Measurements from ENCODE around the gene PPARG.

DNA sequence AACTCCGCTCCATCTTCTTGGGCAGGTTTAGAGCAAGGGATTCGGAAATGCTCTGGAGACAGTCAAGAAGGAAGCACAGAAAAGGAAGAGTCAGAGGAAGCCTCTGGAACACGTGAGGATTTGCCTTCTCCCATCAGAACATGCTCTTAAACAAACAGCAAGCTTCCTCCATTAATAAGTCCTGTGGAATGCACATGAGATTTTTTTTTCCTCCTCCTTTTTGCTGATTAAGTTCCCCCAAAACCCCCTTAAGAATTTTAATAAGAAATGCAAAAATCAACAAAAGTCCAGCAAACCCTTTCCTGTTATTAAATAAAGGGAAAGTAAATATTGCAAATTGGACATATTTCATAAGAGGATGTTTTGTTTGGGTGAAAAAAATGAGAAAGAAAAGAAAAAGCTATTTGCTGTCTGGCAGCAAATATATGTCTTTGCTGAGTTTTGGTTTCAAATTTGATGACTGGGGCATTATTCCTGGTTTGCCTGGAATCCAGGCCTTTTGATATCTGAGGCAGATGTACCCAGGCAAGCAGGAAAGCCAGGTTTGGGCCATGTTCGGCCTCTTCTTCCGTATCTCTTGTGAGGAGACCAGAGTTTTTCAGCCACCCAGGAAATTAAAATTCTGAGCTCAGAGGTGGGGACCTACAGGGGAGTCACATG, 187.5 kb downstream of the PPARG start:
- TF ChIP-seq POLR2A (IDR thresholded peaks at IDR 0.05) = no peak
- TF ChIP-seq, protein P1, sequence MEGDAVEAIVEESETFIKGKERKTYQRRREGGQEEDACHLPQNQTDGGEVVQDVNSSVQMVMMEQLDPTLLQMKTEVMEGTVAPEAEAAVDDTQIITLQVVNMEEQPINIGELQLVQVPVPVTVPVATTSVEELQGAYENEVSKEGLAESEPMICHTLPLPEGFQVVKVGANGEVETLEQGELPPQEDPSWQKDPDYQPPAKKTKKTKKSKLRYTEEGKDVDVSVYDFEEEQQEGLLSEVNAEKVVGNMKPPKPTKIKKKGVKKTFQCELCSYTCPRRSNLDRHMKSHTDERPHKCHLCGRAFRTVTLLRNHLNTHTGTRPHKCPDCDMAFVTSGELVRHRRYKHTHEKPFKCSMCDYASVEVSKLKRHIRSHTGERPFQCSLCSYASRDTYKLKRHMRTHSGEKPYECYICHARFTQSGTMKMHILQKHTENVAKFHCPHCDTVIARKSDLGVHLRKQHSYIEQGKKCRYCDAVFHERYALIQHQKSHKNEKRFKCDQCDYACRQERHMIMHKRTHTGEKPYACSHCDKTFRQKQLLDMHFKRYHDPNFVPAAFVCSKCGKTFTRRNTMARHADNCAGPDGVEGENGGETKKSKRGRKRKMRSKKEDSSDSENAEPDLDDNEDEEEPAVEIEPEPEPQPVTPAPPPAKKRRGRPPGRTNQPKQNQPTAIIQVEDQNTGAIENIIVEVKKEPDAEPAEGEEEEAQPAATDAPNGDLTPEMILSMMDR (IDR thresholded peaks at IDR 0.05) = no peak
